Activated T-cell treated with anti-CD3 and anti-CD28 coated beads, Interleukin-2, amount 50 U/mL, for 48 hours (primary cell): ENCODE data around the gene FALEC.
"Not testable (repeated sequence)": the region's sequence is repeated elsewhere in the genome, so short reads cannot be mapped to it uniquely, and the experiment has no call there.

Experiments
- DNase-seq, 2 experiments: peaks; one replicate each; pipeline ENCODE4 v3.0.0-alpha.2; 2020

The FALEC gene

DNA sequence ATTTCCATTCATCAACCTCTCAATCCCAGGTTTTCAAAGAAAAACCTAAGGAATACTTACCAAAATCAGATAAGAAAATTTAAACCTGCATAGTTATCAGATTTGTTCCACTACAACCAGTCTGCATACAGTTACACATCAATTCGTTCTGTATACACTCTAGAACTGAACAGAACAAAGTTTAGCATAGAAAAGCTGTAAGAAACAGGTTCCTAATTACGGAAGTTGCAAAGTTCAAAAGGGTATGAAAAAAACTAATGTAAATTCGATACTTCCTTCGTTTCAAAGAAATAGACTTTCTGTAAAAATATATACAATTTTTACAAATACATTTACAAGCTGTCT, 60.8 kb downstream of the FALEC start:
- DNase-seq: no peak

DNA sequence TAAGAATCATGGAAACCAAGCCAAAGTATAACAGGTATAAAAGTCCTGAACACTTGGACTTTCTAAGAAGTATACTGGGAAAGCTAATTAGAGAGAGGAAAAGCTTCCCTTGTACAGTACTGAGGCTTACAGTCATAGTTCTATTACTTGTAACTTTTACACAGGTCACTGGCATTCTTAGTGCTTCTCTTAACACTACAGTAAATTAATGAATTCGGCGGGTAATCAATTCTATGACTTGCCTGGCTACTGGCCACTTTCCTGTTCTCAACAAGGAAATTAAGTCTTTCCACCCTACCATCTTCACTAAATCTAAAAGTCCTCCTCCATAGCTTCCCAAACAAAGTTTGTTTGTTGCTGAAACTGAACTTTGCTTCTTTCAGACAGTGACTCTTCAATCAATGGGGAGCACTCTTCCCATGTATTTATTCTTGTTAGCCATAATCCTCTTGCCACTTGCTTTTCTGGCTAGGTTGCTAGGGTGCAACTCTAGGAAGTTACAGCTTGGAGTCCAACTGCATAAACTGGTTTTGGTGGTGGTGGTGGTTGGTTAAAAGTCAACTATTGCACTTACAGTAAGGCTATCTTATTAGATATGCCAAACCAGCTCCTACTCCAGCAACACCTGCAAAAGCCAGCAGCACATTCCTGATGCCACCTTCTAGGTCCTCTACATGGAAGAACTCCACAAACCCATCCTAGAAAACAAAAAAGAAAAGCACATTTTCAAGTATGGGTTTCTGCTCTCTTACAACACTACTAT, 61.4 kb downstream of the FALEC start:
- no peak for DNase-seq

DNA sequence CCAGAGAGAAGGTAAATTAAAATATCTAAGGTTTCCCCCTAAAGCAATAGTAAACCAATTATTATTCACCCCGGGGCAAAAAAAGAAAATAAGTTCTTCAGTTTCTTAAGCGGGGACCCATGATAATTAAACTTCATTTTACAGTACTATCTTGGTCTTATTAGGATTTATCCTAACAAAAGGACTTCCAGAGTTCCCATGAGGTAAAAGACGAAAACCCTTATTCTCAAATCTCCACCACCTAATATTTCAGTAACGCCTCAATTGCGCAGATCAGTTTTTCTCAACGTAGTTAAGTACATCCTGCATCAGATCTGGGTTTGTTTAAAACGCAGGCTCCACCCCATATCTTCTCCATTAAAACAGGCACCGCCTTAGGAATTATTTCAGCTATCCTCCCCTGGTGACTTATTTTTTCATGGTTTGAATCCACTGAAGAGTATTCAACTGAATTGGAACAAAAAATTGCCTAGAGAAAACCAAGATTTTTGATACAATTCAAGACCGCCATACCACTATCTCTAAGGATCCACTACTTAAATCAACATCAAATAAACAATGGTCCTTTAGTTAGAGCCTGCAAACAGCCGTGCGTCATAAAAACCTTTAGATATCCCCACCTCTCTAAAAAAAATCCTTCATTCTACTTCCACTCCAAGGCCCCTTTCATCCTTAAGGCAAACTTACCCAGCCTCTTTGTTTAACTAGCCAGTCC, 62.2 kb downstream of the FALEC start:
- no peak for DNase-seq

DNA sequence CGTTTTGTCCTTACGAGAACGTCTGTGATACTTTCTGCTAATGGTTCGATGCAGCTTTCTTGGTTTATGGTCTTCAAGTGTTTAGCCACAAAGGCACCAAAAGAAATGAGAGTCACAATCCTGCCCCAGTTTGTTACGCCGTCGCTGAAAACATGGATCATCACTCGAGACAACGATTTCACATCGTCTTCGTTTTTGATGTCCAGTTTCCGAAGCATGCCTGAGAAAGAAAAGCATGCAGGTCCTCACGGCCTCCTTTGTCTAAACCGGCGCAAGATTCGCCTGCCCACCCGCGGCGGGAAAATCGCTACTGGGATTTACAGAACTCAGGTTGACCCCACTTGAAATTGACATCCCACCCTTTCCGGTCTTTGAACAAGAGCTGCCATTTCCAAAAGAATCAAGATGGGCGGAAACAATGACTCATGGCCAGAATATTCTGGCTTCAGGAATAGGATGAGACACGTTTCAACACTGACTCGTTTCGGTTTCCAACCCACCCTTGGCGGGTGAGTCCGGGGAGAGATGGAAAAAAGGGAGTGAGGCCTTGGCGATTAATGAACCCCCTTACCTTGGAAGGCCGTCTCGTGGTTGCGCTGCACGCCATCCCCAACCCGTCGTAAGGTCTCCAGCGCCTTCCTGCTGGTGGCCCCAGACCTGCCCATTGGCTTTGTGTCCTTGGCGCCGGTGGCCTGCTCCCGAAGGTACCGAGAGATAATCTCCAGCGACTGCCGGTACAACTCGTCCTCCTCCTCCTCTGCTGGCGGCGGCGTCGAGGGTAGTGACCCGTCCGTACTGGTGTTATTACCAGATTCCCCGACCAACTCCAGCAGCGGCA, 62.9 kb downstream of the FALEC start:
- DNase-seq: peak; percentile 73 to 75

DNA sequence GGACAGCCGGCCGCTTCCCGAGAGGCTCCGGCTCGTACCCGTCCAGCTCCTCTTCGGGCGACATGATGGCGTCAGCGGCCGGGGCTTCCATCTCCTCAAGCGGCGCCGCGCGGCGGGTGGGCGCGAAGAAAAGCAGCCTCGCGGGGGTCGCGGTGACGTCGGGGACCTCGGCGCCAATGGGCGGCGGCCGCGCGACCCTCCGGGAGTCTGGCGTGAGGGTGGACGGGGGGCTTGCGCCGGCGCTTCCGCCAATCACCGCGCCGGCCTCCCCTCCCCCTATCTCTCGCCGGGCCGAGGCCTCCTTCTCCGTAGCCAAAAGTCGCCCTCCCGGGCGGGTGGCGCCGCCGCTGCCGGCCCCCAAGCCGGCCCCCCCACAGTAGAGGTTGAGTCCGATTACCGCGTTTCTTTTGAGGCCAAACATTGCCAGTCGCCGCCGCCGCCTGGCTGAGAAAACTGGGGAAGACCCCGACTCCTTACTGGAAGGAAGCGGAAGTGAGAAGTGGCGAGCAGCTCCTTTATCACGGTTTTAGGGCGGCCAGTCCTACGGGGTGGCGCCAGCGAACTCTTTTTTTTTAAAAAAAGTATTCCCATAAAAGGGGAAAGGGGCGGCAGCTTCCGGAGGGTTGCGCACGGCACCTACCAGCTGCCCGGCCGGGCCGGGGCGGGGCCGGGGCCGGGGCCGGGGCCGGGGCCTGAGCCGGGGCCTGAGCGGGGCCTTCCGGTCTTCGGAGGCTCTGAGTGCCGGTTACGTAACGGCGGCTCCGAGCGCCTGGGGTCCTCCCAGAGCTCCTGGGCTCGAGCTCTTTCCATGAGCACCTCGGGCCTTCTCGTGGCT, 63.8 kb downstream of the FALEC start, which contains the start of gene MCL1:
Gene MCL1, minus strand, starts transcription at position 501 of the 835 bp plus-strand sequence. Its CDS starts 80 bp downstream, at position 421.
- peak; percentile 90 for DNase-seq

DNA sequence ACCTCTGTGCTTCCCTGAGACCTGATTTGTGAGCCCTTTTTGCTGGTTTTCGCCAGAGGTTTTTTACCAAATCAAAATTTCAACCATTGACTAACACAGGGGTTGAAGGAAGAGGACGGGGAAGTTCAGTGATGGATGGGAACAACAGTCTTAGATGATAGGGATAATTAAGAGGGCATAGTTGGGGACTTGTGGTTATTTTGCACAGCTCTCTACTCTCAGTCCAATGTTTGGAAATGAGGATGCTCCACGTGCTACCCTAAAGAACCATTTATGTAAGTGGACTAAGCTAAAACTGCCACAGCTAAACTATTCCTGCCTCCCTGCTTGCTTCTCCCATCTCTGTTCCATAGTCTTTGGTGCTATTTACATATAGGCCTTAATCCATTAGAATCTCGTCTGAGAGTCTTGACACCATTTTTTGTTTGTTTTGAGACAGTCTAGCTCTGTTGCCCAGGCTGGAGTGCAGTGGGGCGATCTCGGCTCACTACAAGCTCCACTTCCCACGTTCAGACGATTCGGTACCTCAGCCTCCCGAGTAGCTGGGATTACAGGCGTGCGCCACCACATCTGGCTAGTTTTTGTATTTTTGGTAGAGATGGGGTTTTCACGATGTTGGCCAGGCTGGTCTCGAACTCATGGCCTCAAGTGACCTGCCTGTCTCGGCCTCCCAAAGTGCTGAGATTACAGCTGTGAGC, 64.5 kb downstream of the FALEC start:
- no peak for DNase-seq

DNA sequence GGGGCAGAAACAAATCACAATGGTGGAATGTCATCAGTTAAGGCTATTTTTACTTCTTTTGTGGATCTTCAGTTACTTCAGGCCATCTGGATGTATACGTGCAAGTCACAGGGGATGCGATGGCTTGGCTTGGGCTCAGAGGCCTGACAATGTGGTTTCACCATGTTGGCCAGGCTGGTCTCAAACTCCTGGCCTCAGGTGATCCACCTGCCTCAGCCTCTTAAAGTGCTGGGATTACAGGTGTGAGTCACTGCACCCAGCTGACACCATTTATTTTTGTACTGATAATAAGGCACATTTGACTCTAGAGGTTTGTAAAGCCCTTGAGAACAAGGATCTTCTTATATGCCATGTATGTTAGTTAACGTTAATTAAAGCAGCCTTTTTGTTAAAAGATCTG, 65.4 kb downstream of the FALEC start:
- DNase-seq: not testable (repeated sequence)

DNA sequence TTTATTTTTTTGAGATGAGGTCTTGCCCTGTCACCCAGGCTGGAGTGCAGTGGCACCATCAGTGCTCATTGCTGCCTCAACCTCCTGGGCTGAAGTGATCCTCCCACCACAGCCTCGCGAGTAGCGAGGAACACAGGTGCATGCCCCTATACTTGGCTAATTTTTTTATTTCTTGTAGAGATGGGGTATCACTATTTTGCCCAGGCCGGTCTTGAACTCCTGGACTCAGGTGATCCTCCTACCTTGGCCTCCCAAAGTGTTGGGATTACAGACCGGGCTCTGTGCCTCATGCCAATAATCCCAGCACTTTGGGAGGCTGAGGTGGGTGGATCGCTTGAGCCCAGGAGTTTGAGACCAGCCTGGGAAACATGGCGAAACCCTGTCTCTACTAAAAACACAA, 65.9 kb downstream of the FALEC start:
- not testable (repeated sequence) for DNase-seq

DNA sequence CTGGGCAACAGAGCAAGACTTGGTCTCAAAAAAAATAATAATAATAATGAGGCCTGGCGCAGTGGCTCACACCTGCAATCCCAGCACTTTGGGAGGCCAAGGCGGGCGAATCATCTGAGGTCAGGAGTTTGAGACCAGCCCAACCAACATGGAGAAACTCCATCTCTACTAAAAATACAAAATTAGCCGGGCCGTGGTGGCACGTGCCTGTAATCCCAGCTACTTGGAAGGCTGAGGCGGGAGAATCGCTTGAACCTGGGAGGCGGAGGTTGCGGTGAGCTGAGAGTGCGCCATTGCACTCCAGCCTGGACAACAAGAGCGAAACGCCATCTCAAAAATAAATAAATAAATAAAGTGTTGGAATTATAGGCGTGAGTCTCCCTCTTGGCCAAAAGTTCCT, 66.4 kb downstream of the FALEC start:
- not testable (repeated sequence) for DNase-seq

DNA sequence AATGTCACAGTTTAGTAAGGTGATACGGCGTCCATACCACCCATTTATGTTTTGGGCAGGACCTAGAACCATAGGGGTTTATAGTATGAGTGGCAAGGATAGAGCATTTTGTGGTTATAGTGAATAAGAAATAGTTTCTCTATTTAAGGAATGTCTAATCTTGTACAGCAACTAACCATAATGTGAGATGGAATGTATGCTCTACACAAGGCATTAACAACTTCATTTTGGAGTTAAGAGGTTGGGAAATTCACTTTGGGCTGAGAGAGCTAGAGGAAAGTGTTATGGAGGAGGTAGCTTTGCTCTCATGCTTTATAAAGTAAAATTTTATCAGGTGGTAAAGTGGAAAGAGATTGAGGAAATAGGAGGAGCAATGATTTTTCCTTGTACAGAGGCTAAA, 66.8 kb downstream of the FALEC start:
- DNase-seq: no peak
